GM23338 (cell line): ENCODE results near the gene CDH4. TPM values are rescaled to one million over a fixed set of nuclear protein-coding genes. Genes with fewer than 3 reads are reported as not detected.

Experiments used
- ATAC-seq: fragments of 200-7000 bp; cut with Tn5 transposase; 3 replicates; pipeline ENCODE4 v1.9.1; 2020
- DNase-seq: peaks from one replicate; pipeline ENCODE4 v3.0.0-alpha.2; 2015; ENCODE audit warnings: low spot score
- H2AFZ ChIP-seq: fragments of 200-600 bp; sonication (generic); 2 replicates; pipeline ENCODE4 v1.8.0; 2016; ENCODE audit warnings: antibody characterized with exemption, mild to moderate bottlenecking, moderate library complexity
- H3F3A ChIP-seq: fragments of 200-600 bp; sonication (generic); replicated peaks from 2 replicates; pipeline ENCODE4 v1.8.0; 2017; ENCODE audit warnings: antibody characterized with exemption, mixed run types, low read depth
- H3K27ac ChIP-seq: fragments of 200-600 bp; sonication (generic); 2 replicates; pipeline ENCODE4 v1.6.1; 2016; ENCODE audit warnings: low read depth
- H3K27me3 ChIP-seq: fragments of 200-600 bp; sonication (generic); 2 replicates; pipeline ENCODE4 v1.8.0; 2016; ENCODE audit warnings: mild to moderate bottlenecking, mixed run types, moderate library complexity; ENCODE audit not compliant: insufficient read depth
- H3K36me3 ChIP-seq: fragments of 200-600 bp; sonication (generic); 2 replicates; pipeline ENCODE4 v1.8.0; 2016; ENCODE audit warnings: mild to moderate bottlenecking; ENCODE audit not compliant: insufficient read depth
- H3K4me1 ChIP-seq: fragments of 200-600 bp; sonication (generic); 2 replicates; pipeline ENCODE4 v1.8.0; 2016; ENCODE audit warnings: mild to moderate bottlenecking, moderate library complexity; ENCODE audit not compliant: insufficient read depth
- H3K4me2 ChIP-seq: fragments of 200-600 bp; sonication (generic); 2 replicates; pipeline ENCODE4 v1.7.1; 2017; ENCODE audit warnings: mixed run types
- H3K4me3 ChIP-seq: fragments of 200-600 bp; sonication (generic); 2 replicates; pipeline ENCODE4 v1.6.1; 2016; ENCODE audit warnings: mixed run types
- H3K79me2 ChIP-seq: fragments of 200-600 bp; sonication (generic); replicated peaks from 2 replicates; pipeline ENCODE4 v1.8.0; 2017; ENCODE audit warnings: mild to moderate bottlenecking; ENCODE audit not compliant: insufficient read depth
- H3K9me2 ChIP-seq: fragments of 200-600 bp; sonication (generic); 2 replicates; pipeline ENCODE4 v1.8.0; 2017; ENCODE audit not compliant: insufficient read depth
- H4K20me1 ChIP-seq: fragments of 200-600 bp; sonication (generic); replicated peaks from 2 replicates; pipeline ENCODE4 v1.8.0; 2017; ENCODE audit warnings: mild to moderate bottlenecking; ENCODE audit not compliant: insufficient read depth
- H3K27ac Mint-ChIP-seq: 2 replicates; pipeline ENCODE4 v1.8.0; 2020; ENCODE audit warnings: inconsistent platforms, mild to moderate bottlenecking, moderate library complexity, mixed read lengths
- H3K27me3 Mint-ChIP-seq: 3 replicates; pipeline ENCODE4 v1.8.0; 2022; ENCODE audit warnings: low read depth, mild to moderate bottlenecking, moderate library complexity, mixed read lengths, inconsistent platforms; ENCODE audit not compliant: insufficient read depth, poor library complexity
- H3K36me3 Mint-ChIP-seq: 3 replicates; pipeline ENCODE4 v1.8.0; 2021; ENCODE audit warnings: low read depth, mild to moderate bottlenecking, inconsistent platforms, moderate library complexity, mixed read lengths
- H3K4me1 Mint-ChIP-seq: 3 replicates; pipeline ENCODE4 v1.8.0; 2020; ENCODE audit warnings: mild to moderate bottlenecking, inconsistent platforms, mixed read lengths
- H3K4me3 Mint-ChIP-seq: 3 replicates; pipeline ENCODE4 v1.8.0; 2021; ENCODE audit warnings: moderate library complexity, mild to moderate bottlenecking, inconsistent platforms, mixed read lengths
- H3K9me3 Mint-ChIP-seq: 3 replicates; pipeline ENCODE4 v1.8.0; 2020; ENCODE audit warnings: moderate library complexity, mild to moderate bottlenecking, inconsistent platforms, mixed read lengths
- CREB1 ChIP-seq: fragments of 250-450 bp; sonication (Bioruptor Pico); IDR thresholded peaks from 2 replicates; pipeline ENCODE4 v1.5.0; 2020; ENCODE audit warnings: low read depth, mild to moderate bottlenecking, moderate library complexity
- CTCF ChIP-seq, 2 experiments: fragments of 200-600 bp in 1 of 2; sonication (generic) in 1 of 2; conservative IDR thresholded peaks; 2 replicates each; pipeline versions ENCODE4 v1.5.1 to v1.6.1; 2016 to 2017; ENCODE audit warnings: antibody characterized with exemption in 2 of 2, low read depth in 2 of 2, mild to moderate bottlenecking in 2 of 2, moderate library complexity in 1 of 2
- EZH2 ChIP-seq: fragments of 200-600 bp; sonication (generic); IDR thresholded peaks from one replicate; pipeline ENCODE4 v1.8.0; 2017; ENCODE audit warnings: antibody characterized with exemption, mild to moderate bottlenecking, low read depth; ENCODE audit not compliant: unreplicated experiment
- EZH2phosphoT487 ChIP-seq: fragments of 200-600 bp; sonication (generic); IDR thresholded peaks from one replicate; pipeline ENCODE4 v1.8.1; 2018; ENCODE audit warnings: antibody characterized with exemption; ENCODE audit not compliant: unreplicated experiment
- NANOG ChIP-seq: IDR thresholded peaks from 2 replicates; pipeline ENCODE4 v1.6.1; 2016; ENCODE audit warnings: antibody characterized with exemption, borderline replicate concordance
- POLR2AphosphoS5 ChIP-seq: IDR thresholded peaks from 2 replicates; pipeline ENCODE4 v1.6.1; 2016; ENCODE audit warnings: antibody characterized with exemption, low read depth
- polyA plus RNA-seq: library from polyadenylated mRNA; unstranded; fragments of >200 nt; fragmentation: Nextera tagmentation; extraction: Ambion mirVana; gene quantifications from 2 replicates; pipeline ENCODE4 v1.2.1, GENCODE V29; 2016
- total RNA-seq: library from RNA; depleted of rRNA; stranded (reverse); fragments of >200 nt; shearing (Covaris generic); gene quantifications from 2 replicates; pipeline ENCODE4 v1.2.3, GENCODE V29; 2014
- TF ChIP-seq, protein P1 (sequence below): fragments of 250-450 bp; sonication (Bioruptor Pico); IDR thresholded peaks from 2 replicates; pipeline ENCODE4 v1.5.0; 2020; ENCODE audit warnings: mild to moderate bottlenecking, moderate library complexity

The CDH4 gene
- total and polyA plus RNA-seq, 2 experiments from 2014 or later, result 1.2 to 4.2 TPM

DNA sequence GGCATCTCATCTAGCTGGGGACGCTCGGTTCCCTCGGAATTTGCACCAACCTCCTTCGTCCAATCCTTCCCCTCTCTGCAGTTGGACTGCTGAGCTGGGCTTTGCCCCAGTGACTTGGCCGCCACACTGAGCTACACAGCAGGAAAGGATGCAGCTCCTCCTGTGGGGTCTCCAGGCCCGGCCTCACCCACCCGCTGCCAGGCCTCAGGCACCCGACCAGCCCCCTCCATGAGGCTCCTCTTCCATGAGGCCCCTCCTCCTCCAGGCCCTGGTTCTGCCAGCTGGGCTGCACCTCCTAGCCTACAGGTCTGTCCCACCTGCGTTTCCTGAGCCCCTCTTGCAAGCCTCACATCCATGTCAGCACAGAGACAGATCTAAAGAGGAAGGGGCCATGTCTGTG lies 443.7 kb downstream of the CDH4 start (continued):
- no peak for TF ChIP-seq CREB1 (CRISPR knock-in tag)
- no peak for TF ChIP-seq EZH2phosphoT487
- TF ChIP-seq, protein P1, sequence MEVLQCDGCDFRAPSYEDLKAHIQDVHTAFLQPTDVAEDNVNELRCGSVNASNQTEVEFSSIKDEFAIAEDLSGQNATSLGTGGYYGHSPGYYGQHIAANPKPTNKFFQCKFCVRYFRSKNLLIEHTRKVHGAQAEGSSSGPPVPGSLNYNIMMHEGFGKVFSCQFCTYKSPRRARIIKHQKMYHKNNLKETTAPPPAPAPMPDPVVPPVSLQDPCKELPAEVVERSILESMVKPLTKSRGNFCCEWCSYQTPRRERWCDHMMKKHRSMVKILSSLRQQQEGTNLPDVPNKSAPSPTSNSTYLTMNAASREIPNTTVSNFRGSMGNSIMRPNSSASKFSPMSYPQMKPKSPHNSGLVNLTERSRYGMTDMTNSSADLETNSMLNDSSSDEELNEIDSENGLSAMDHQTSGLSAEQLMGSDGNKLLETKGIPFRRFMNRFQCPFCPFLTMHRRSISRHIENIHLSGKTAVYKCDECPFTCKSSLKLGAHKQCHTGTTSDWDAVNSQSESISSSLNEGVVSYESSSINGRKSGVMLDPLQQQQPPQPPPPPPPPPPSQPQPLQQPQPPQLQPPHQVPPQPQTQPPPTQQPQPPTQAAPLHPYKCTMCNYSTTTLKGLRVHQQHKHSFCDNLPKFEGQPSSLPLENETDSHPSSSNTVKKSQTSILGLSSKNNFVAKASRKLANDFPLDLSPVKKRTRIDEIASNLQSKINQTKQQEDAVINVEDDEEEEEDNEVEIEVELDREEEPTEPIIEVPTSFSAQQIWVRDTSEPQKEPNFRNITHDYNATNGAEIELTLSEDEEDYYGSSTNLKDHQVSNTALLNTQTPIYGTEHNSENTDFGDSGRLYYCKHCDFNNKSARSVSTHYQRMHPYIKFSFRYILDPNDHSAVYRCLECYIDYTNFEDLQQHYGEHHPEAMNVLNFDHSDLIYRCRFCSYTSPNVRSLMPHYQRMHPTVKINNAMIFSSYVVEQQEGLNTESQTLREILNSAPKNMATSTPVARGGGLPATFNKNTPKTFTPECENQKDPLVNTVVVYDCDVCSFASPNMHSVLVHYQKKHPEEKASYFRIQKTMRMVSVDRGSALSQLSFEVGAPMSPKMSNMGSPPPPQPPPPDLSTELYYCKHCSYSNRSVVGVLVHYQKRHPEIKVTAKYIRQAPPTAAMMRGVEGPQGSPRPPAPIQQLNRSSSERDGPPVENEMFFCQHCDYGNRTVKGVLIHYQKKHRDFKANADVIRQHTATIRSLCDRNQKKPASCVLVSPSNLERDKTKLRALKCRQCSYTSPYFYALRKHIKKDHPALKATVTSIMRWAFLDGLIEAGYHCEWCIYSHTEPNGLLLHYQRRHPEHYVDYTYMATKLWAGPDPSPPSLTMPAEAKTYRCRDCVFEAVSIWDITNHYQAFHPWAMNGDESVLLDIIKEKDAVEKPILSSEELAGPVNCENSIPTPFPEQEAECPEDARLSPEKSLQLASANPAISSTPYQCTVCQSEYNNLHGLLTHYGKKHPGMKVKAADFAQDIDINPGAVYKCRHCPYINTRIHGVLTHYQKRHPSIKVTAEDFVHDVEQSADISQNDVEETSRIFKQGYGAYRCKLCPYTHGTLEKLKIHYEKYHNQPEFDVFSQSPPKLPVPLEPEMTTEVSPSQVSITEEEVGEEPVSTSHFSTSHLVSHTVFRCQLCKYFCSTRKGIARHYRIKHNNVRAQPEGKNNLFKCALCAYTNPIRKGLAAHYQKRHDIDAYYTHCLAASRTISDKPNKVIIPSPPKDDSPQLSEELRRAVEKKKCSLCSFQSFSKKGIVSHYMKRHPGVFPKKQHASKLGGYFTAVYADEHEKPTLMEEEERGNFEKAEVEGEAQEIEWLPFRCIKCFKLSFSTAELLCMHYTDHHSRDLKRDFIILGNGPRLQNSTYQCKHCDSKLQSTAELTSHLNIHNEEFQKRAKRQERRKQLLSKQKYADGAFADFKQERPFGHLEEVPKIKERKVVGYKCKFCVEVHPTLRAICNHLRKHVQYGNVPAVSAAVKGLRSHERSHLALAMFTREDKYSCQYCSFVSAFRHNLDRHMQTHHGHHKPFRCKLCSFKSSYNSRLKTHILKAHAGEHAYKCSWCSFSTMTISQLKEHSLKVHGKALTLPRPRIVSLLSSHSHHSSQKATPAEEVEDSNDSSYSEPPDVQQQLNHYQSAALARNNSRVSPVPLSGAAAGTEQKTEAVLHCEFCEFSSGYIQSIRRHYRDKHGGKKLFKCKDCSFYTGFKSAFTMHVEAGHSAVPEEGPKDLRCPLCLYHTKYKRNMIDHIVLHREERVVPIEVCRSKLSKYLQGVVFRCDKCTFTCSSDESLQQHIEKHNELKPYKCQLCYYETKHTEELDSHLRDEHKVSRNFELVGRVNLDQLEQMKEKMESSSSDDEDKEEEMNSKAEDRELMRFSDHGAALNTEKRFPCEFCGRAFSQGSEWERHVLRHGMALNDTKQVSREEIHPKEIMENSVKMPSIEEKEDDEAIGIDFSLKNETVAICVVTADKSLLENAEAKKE (CRISPR knock-in tag), result no peak
- no peak for TF ChIP-seq CTCF (conservative IDR thresholded peaks at IDR 0.05; ENCODE audit: low read depth in 2 of 2)

- H3K27ac ChIP-seq, result no peak overlapping the region
- Mint-ChIP-seq H3K36me3 (no peaks in the 10 kb centered on the region), H3K4me3 (no peak overlapping the region), H3K27ac (no peak overlapping the region), H3K27me3 (peaks cover 28% of the 10 kb centered on the region), H3K9me3 (no peaks in the 10 kb centered on the region), H3K4me1 (no peaks in the 10 kb centered on the region)
- no peaks in the 10 kb centered on the region for H3F3A ChIP-seq
- ATAC-seq, result no peak
- no peaks in the 10 kb centered on the region for H3K4me1 ChIP-seq
- no peaks in the 10 kb centered on the region for H3K9me2 ChIP-seq
- no peak overlapping the region for H2AFZ ChIP-seq
- DNase-seq, result no peak
- H3K36me3 ChIP-seq, result no peaks in the 10 kb centered on the region
- H4K20me1 ChIP-seq, result no peaks in the 10 kb centered on the region
- no peaks in the 10 kb centered on the region for H3K79me2 ChIP-seq
- H3K4me2 ChIP-seq, result no peak overlapping the region
- H3K27me3 ChIP-seq, result no peaks in the 10 kb centered on the region
- H3K4me3 ChIP-seq, result no peak overlapping the region
- TF ChIP-seq, protein P1 (CRISPR knock-in tag), result no peak
- TF ChIP-seq EZH2, result no peak
- no peak for TF ChIP-seq CREB1 (CRISPR knock-in tag)
- TF ChIP-seq NANOG, result no peak
- no peak for TF ChIP-seq POLR2AphosphoS5
Observed at GRCh38 chr20:61696181-61696735, 444.2 kb downstream of the CDH4 start.
